ENCODE measurements around the gene BPGM.

The BPGM gene

DNA sequence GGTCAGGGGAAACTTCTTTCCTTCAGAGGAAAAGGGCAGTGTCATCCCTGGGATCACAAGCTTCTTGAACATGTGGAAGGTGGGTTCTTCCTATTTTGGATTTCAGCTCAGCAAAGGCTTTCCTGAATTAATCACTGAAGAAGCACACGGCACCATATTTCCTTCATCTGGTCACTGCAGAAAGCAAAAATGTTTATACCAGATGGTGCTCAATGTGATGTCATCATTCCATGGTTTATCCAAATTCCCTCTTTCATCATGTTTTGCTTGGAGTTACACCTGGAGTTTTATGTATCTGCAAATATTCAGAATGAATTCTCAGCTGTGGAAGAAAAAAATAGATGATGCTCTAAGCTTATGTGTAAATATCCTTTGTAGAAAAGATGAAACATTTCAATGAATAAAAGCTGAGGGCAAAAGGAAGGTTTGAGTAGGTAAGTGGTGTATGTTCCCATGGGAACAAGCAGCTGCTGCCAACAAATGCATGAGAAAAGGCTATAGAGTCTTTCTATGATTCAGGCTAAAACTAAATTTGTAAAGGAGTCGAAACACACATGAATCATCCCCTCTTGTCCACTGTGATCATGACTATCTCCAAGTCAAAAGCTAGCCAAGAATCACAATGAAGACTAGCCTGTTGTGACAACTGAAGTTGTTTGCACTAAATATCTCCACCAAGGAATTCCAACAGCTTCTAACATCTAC is 26.9 kb upstream of the BPGM start:
- Mint-ChIP-seq H3K4me3 (no peak overlapping the region), H3K36me3 (ENCODE audit: low read depth) (no peaks in the 10 kb centered on the region), H3K27ac (no peak overlapping the region), H3K9me3 (no peaks in the 10 kb centered on the region), H3K27me3 (ENCODE audit: low read depth, poor library complexity) (peaks cover 47% of the 10 kb centered on the region), H3K4me1 (no peaks in the 10 kb centered on the region)
- DNase-seq: no peak
- no peak for TF ChIP-seq CTCF (IDR thresholded peaks at IDR 0.05)

GRCh38 chr7:134622303-134622995 is 24.2 kb upstream of the BPGM start:
- H3K36me3 Mint-ChIP-seq (ENCODE audit: low read depth): no peaks in the 10 kb centered on the region
- no peak overlapping the region for H3K27ac Mint-ChIP-seq
- H3K4me1 Mint-ChIP-seq: no peaks in the 10 kb centered on the region
- no peak for DNase-seq
- TF ChIP-seq CTCF (IDR thresholded peaks at IDR 0.05): no peak
- no peak overlapping the region for H3K4me3 Mint-ChIP-seq
- no peaks in the 10 kb centered on the region for H3K9me3 Mint-ChIP-seq
- peaks cover 54% of the 10 kb centered on the region for H3K27me3 Mint-ChIP-seq (ENCODE audit: low read depth, poor library complexity)

- H3K36me3 Mint-ChIP-seq (ENCODE audit: low read depth): no peaks in the 10 kb centered on the region
- peaks cover 56% of the 10 kb centered on the region for H3K27me3 Mint-ChIP-seq (ENCODE audit: low read depth, poor library complexity)
- DNase-seq: no peak
- no peaks in the 10 kb centered on the region for H3K4me1 Mint-ChIP-seq
- H3K4me3 Mint-ChIP-seq: no peak overlapping the region
- TF ChIP-seq CTCF (IDR thresholded peaks at IDR 0.05): no peak
- no peaks in the 10 kb centered on the region for H3K9me3 Mint-ChIP-seq
- H3K27ac Mint-ChIP-seq: no peak overlapping the region
Observed at GRCh38 chr7:134623193-134623592, 23.5 kb upstream of the BPGM start.

GRCh38 chr7:134625550-134625949 is 21.1 kb upstream of the BPGM start:
- peaks cover 59% of the 10 kb centered on the region for H3K27me3 Mint-ChIP-seq (ENCODE audit: low read depth, poor library complexity)
- no peaks in the 10 kb centered on the region for H3K9me3 Mint-ChIP-seq
- no peak overlapping the region for H3K27ac Mint-ChIP-seq
- no peaks in the 10 kb centered on the region for H3K4me1 Mint-ChIP-seq
- no peak overlapping the region for H3K4me3 Mint-ChIP-seq
- no peak for TF ChIP-seq CTCF (IDR thresholded peaks at IDR 0.05)
- no peak for DNase-seq
- no peaks in the 10 kb centered on the region for H3K36me3 Mint-ChIP-seq (ENCODE audit: low read depth)

GRCh38 chr7:134627109-134627774 is 19.4 kb upstream of the BPGM start:
- Mint-ChIP-seq H3K27ac (no peak overlapping the region), H3K4me1 (no peaks in the 10 kb centered on the region), H3K4me3 (no peak overlapping the region), H3K9me3 (no peaks in the 10 kb centered on the region), H3K27me3 (ENCODE audit: low read depth, poor library complexity) (peaks cover 56% of the 10 kb centered on the region), H3K36me3 (ENCODE audit: low read depth) (no peaks in the 10 kb centered on the region)
- no peak for DNase-seq
- TF ChIP-seq CTCF (IDR thresholded peaks at IDR 0.05): no peak
